HUDEP-2 (cell line): Measurements from ENCODE around the gene RBM22.
A peak's percentile ranks its signal among the peaks of the same experiment; 100 is the strongest.

ENCODE experiments used
- DNase-seq, 76 experiments: peaks; one replicate each; lab custom pipeline; 2025; ENCODE audit not compliant: unreplicated experiment in 76 of 76; lab: John Stamatoyannopoulos, UW

Gene RBM22

DNA sequence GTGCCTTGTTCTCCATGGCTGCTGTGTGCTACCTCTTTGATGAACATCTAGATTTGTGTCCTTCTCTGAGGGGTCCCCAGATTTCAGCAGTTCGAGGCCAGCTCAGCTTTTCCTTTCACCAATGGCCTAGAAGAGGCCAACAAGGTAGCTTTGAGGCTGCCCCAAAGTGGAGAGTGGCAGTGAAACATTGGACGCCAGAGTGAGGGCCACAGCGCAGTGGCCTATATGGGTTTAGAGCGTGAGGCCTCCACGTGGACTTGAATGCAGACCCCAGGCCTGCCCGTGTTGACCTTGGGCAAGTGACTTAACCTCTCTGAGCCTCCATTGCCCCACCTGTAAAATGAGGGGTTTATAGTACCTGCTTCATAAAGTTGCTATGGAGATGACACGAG lies 28.0 kb downstream of the RBM22 start:
- no peak for DNase-seq

DNA sequence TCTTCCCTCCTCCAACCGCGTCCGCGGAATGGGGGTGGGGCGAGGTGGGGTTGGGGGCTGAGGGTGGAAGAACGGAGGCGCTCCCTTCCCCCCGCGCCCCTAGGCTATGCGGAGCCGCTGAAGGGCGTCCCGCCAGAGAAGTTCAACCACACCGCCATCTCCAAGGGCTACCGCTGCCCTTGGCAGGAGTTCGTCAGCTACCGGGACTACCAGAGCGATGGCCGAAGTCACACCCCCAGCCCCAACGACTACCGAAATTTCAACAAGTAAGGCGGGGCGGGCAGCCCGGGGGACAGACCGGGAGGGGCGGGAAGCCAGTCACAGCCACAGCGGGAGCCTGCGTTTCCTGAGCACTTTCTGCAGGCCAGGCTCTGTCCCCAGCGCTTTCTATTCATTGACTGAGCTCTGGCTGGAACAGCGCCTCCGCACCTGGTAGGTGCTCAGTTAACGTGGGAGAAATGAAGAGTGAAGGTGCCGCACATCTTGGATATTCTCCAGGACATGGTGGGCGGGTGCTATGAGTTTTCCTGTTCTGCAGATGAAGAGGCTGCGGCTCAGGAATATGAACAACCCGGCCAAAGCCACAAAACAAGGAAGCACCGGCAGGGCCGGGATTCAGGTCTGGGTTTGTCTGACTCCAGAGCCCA lies 28.5 kb downstream of the RBM22 start:
- no peak for DNase-seq

DNA sequence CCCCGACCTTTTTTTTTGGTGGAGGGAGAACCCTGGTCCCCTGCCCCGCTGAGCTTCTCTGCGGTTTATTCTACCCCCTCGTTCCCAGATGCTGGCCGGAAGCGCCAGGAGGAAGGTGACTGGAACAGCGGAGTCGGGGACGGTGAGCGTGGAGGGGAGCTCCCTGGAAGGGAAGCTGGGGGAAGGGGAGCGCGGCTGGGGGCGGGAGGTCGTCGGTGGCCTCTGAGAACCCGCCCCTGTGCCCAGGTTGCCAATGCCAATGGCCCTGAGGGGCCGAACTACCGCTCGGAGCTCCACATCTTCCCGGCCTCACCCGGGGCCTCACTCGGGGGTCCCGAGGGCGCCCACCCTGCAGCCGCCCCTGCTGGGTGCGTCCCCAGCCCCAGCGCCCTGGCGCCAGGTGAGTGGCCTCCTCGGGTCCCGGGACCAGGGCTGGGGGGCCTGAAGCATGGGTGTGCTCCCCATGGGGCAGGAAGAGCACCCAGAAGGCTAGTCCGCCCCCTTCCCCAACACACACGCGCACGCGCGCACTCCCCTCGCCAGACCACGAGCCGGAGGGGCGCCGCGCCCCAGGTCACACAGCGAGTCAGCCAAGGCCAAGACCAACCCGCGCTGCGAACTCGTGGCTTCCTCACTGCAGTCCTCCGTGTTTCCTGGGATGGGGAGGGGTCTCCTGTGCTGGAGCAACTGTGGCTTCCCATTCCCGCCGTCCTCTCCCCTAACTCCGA lies 29.2 kb downstream of the RBM22 start:
- no peak for DNase-seq

DNA sequence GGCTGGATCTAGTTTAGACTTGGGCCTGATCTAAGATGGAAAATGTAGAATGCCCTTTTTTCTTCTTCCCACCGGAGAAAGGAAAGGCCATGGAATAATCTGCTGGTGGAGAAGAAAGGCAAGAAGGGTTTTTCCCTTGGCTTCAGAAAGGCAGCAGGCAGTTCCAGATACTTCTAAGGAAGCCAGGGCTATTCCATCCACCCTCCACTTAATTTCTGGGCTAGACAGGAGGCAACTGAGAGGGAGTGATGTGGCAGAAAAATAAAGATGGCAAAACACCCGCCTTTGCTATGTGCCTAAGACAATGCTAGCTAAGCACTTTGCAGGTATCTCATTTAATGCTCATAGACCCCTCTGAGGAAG lies 29.9 kb downstream of the RBM22 start:
- no peak for DNase-seq

DNA sequence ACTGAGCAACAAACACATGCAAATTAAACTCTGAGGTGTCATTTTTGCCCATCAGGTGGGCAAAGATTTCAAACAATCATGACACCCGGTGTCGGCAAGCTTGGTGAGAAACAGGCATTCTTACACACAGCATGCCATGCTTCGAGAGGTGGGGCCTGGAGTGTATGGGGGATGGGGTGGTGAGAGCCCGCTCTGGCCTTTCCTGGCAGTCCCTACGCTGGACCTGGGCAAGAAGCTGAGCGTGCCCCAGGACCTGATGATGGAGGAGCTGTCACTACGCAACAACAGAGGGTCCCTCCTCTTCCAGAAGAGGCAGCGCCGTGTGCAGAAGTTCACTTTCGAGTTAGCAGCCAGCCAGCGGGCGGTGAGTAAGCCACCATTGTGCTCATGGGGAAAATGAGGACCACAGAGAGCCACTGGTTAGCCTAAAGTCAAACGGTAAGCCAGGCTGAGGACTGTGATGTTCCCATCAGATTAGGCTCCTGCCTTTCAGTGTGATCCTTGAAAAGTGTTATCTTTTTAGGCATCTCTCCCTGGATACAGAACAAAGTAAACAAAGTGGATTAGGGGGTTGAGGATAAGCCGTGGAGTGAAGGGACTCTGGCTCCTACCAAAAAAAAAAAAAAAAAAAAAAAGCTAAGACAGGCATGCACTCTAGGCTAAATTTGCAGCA lies 30.5 kb downstream of the RBM22 start:
- no peak for DNase-seq

DNA sequence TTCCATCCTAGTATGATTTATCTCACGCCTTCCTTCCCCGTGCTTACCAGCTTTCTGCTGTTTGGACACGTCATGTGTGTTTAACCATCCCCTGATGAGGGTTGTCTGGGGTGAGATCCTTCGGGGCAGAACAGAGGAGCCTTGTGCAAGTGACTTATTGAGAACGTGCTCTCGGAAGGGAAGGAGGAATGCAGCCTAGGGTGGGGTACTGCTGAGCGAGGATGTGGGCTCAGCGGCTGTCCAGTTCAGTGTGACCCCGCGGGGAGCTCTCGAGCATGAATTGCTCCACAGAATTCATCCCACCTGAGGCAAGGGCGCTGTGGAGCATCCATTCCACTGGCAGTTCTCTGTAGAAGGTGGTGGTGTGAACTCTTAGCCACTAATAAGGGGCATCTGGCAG lies 35.8 kb downstream of the RBM22 start:
- DNase-seq: no peak

DNA sequence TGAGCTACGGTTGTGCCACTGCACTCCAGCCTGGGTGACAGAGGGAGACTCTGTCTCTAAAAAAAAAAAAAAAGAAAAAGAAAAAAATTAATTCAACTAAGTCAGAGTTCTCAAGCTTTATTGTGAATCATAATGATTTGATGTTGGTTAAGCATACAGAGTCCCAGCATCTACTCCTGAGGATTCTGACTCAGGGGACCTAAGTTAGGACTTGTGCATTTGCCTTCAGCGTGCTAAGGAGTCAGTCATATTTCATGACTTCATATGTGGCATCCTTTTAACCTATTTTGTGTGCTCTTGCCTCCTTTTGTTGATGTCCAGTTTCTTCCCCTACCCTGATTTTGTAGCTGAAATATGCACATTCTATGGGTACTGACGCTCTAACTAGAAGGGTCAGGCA lies 36.9 kb downstream of the RBM22 start:
- no peak for DNase-seq

DNA sequence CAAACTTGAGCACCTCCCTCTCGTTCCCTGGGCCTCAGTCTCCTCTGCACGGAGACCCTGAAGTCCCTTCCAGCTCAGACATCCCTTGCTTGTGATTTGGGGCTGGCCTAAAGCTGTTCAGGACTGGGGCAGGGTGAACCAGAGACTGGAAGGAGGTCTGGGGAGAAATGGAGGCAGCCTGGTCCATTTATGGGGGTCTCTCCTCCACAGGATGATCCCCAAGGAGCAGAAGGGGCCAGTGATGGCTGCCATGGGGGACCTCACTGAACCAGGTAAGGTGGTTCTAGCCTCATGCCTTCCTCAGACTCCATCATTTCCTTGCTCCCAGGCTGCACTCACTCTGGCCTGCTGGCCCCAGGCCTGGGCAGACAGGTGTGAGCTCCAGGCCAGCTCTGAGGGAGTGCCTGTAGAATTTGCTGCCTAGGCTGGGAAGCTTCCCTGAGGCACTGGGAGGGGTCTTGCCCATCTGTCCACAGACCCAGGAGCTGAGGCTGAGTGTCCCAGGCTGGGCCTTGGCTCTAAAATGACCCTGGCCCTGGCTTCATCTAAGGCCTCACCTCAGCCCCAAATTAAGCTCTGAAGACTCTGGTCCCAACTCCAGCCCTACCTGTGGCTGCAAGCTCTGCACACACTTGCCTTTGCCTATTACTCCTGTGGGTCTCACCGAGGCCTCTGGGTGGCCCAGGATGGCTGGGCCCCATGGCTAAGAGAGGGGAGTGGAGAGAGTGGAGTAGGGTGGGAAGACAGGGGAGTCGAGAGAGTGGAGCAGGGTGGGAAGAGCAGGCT lies 37.9 kb downstream of the RBM22 start:
- no peak for DNase-seq

DNA sequence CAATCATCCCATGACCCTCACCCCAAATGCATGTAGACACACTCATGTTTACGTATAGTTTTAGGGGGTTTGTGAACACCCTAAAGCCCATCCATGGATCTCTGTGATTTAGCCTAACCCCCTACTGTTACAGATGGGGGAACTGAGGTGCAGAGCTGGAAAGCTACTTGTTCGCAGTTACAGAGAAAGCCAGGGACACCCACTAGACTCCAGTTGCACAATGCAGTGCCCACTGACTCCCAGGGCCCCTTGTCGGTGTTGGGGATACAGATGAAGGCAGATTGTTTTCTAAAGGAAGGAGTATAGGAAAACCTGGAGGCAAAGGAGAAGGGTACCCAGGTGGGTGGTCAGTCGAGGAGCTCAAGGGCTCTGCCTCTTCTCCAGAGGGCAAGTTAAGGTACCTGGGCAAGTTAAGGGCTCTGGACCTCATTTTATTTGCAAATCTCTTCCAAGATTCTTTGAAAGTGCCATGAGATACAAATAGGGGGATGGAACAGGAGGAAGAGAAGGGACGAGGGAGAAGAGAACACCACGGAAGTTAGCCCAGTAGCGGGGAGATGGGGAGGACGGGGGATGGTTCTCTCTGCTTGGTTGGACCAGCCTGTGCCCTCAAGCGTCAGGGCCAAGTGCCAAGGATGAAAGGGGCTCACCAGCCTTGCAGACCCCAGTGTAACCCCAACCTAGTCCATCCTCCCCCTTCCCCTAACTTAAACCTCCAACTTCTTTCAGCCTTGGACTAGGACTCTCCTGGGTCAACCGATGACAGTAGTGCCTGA lies 38.9 kb downstream of the RBM22 start:
- no peak for DNase-seq

DNA sequence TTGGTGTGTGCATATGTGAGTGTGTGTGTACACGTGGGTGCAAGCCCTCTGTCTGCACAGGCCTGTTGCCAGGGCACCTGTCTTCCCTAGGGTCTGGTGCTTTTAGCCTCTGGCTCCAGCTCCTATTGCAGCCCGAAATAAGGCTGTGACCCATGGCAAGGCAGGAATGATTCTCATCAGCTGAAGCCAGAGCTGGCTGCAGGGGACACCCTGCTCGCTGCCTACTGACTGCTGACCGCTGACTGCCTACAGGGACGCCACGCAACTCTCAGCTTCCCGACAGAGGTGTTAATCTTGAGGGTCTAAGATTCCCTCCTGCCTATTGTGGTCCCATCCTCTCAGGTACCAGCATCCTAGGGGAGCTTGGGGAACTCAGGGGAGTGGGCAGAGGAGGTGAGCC lies 39.8 kb downstream of the RBM22 start, which contains the start of gene MYOZ3:
TSS of gene MYOZ3 (plus strand) at position 166 of the 400 bp plus-strand sequence. CDS start 1,691 bp downstream, outside the sequence.
- DNase-seq: no peak

DNA sequence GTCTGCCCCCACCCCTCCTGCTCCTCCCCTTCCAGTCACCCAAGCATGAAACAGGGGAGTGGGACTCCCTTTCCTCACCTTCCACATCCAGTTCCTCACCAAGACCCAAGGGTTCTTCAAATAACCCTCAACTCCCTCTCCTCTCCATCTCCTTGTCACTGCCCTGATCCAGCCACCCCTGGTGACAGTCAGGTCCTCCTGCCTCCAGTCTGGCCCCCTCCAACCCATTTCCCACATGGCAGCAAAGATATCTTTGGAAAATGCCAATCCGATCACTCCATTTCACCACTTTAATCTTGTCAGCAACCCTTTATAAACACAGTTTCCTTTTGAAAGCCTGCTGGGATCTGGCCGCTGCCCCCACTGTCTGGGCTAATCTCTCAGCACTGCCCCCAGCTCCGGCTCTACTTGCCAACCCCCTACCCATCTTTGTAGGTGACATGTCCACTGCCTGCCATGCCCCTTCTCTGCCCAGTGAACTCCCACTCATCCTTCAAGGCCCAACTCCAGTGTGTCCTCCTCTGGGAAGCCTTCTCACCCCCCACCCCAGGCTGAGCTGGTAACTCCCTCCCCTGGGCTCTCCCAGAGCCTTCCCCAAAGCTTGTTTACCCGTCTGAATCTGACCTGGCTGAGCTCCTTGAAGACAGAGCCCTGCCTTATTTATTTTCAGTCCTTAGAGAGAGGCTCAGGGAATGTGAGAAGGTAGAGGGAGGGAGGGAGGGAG lies 40.6 kb downstream of the RBM22 start:
- DNase-seq: no peak

DNA sequence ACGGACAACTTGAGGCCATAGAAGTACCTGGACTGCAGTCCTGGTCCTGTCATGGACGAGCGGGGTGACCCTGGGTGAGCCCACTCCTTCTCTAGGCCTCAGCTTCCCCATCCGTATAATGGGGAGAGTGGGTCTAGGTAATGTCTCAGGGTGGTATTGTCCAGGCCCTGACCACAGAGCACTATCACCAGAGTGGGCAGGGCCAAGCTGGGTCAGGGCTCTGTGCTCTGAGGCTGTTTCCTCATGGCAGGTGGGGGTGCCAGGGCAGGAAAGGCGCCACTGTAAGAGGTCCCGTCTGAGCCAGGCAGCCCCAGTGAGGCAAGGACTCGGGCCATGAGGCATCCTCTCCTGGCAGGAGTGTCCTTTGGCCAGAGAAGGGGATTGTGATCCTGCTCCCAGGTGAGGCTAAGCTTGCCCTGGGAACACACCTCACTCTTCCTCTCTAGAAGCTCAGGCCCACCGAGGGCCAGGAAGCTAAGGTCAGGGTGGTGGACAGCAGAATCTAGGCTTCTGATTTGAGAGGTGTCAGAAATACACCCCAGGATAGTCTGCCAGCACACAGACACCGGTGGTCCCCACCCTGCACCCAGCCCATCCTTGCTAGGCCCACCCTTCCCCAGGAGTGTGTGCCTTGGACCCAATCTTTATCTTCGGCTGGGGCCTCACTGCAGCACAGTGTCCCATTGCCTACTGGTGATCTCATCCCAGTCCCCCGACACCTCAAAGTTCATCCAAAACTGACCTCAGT lies 41.3 kb downstream of the RBM22 start:
- no peak for DNase-seq

DNA sequence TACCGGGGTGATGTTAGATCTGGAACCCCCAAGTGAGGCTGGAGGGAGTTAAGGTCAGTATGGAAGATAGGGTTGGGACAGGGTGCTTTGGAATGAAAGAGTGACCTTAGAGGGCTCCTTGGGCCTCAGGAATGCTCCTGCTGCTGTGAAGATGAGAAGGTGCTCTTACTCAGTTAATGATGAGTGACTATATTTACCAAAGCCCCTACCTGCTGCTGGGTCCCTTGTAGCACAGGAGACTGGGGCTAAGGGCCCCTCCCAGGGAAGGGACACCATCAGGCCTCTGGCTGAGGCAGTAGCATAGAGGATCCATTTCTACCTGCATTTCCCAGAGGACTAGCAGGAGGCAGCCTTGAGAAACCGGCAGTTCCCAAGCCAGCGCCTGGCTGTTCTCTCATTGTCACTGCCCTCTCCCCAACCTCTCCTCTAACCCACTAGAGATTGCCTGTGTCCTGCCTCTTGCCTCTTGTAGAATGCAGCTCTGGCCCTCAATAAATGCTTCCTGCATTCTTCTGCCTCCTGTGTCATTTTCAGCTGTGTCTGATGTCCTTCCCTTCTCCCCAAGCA lies 42.1 kb downstream of the RBM22 start:
- no peak for DNase-seq

DNA sequence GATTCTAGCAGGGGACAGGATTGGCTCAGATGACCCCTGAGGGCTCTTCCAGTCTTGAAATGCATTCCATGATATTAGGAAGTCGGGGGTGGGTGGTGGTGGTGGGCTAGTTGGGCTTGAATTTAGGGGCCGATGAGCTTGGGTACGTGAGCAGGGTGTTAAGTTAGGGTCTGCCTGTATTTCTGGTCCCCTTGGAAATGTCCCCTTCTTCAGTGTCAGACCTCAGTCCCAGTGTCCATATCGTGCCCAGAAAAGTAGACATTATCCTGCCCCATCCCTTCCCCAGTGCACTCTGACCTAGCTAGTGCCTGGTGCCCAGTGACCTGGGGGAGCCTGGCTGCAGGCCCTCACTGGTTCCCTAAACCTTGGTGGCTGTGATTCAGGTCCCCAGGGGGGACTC lies 42.7 kb downstream of the RBM22 start:
- DNase-seq: no peak

DNA sequence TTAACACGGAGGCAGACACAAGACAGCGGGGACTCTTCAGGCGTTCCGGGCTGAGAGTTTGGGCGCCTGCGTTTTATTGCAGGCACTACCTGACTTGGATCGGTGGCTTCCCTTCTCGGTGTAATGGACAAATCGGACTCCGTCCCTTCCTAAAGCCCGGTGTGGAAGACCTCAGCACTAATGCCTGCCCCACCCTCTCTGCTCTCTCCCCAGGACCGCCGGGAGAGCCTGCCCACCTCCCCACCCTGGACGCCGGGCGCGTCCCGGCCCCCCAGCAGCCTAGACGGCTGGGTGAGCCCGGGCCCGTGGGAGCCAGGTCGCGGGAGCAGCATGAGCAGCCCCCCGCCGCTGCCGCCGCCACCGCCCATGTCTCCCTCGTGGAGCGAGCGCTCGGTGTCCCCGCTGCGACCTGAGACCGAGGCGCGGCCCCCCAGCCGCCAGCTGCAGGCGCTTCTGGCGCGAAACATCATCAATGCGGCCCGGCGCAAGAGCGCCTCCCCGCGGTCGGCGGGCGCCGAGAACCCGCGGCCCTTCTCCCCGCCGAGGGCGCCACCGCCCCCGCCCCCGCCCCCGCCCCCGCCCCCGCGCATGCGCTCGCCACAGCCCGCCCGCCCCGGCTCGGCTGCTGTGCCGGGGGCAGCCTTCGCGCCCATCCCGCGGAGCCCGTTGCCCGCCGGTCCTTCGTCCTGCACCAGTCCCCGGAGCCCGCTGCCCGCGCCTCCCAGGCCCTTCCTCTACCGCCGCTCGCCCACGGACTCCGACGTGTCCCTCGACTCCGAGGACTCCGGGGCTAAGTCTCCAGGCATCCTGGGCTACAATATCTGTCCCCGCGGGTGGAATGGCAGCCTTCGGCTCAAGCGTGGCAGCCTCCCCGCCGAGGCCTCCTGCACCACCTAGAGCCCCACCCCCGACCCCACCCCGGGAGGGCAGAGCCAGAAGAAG lies 44.4 kb downstream of the RBM22 start:
- DNase-seq: peak in 41 of 76 experiments; percentile 6 to 64 (median 37)

DNA sequence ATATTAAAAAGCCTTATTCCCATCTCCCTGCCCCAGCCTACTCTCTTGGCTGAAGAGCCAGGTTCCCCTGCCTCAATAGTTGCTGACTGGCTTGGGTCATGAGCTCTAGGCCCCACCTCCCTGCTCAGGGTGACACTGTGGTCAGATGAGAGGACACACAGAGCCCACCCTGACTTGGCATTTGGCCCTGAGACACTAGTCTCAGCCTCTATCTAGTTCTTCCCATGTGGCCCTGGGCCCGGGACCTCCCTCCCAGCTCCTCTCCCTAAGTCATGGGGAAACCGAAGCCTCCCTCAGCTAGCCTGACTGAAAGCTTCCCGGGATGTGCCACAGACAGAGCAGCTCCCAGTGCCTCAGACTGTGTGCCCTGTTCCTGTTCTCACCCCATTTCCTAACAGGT lies 45.6 kb downstream of the RBM22 start:
- DNase-seq: no peak

DNA sequence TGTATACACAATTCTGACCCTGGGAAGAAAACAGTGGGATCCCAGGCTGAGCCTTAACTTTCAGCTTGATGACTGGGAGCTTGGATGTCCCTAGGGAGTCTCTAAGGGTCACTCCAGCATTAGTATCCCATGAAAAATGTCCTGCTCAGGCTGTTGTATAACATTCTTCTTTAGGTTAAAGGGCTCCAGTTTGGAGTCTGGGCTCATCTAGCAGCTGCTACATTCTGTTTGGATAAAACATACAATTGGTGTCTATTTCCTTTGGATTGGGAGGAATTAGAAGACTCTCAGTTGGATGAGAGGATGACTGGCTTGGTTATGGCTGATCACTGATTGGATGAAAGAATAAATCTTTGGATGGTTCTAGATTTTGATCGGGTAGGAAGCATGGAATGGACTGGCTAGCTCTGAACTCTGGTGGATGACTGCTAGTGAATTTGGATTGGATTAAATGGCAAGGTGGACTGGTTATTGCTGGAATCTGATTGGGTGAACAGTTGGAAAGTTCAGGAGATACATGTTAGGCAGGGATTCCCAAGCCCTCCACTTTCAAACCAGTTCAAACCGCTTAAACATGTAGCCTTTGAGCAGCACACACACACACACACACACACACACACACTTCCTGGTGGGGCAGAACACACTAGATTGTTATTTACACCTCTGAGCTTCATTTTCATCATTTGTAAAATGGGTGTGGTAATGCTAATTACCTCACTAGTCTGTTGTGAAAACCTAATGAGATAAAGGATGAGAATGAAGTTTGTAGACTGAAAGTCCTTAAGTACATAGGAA lies 46.9 kb downstream of the RBM22 start:
- DNase-seq: no peak
